Gastrocnemius medialis (tissue), 4 donors: ENCODE results near the gene TMA7. TPM values are rescaled to one million over a fixed set of nuclear protein-coding genes. Genes with fewer than 3 reads are reported as not detected.

Source experiments
- ATAC-seq, 2 donors: fragments of 150-250 bp; one replicate each; pipeline ENCODE4 v1.9.1; 2016
- DNase-seq, 2 donors: peaks; one replicate each; pipeline ENCODE4 v3.0.0-alpha.2; 2019
- H3K27ac ChIP-seq, 4 donors: fragments of 200-600 bp; sonication (generic); 1 replicate in 1 of 4; 2 replicates in 3 of 4; pipeline ENCODE4 v1.5.1; 2016 to 2018; ENCODE audit warnings: mild to moderate bottlenecking in 2 of 4, moderate library complexity in 1 of 4
- H3K27me3 ChIP-seq, 3 donors: fragments of 200-600 bp; sonication (generic) in 2 of 3; 1 replicate in 1 of 3; 2 replicates in 2 of 3; pipeline versions ENCODE4 v1.5.1 to v1.6.0; 2016 to 2019; ENCODE audit warnings: mild to moderate bottlenecking in 1 of 3, moderate library complexity in 1 of 3
- H3K36me3 ChIP-seq, 2 donors: fragments of 200-600 bp; sonication (generic) in 1 of 2; one replicate each; pipeline ENCODE4 v1.5.1; 2017 to 2018
- H3K4me1 ChIP-seq, 2 donors: fragments of 200-600 bp; sonication (generic) in 1 of 2; one replicate each; pipeline ENCODE4 v1.5.1; 2016 to 2017; ENCODE audit warnings: mild to moderate bottlenecking in 2 of 2
- H3K4me3 ChIP-seq, 4 donors: fragments of 200-600 bp; sonication (generic) in 3 of 4; 1 replicate in 1 of 4; 2 replicates in 3 of 4; pipeline ENCODE4 v1.5.1; 2016 to 2019; ENCODE audit warnings: mild to moderate bottlenecking in 2 of 4
- H3K9me3 ChIP-seq, 3 donors: fragments of 200-600 bp; sonication (generic) in 2 of 3; 1 replicate in 1 of 3; 2 replicates in 2 of 3; pipeline ENCODE4 v1.5.1; 2016 to 2019
- CTCF ChIP-seq, 5 experiments: fragments of 450-650 bp in 3 of 5; fragments of 200-600 bp in 2 of 5; sonication (generic) in 2 of 5; IDR thresholded peaks in 4 of 5; conservative IDR thresholded peaks in 1 of 5; 1 replicate in 4 of 5; 2 replicates in 1 of 5; pipeline ENCODE4 v1.5.1; 2016 to 2019; ENCODE audit warnings: antibody characterized with exemption in 5 of 5, mild to moderate bottlenecking in 3 of 5, moderate library complexity in 3 of 5
- POLR2A ChIP-seq, 2 donors: fragments of 450-650 bp; IDR thresholded peaks; one replicate each; pipeline ENCODE4 v1.6.1; 2017; ENCODE audit warnings: antibody characterized with exemption in 2 of 2, mild to moderate bottlenecking in 2 of 2, moderate library complexity in 2 of 2
- in situ Hi-C, 4 donors: fragments of 200-750 bp; cut with MboI; loops; one replicate each; pipeline versions ENCODE4 v1.15.0 to v1.8.0; 2017; ENCODE audit warnings: low sequenced_read_pairs in 4 of 4
- intact Hi-C: fragments of 100-400 bp; cut with DNase I; formaldehyde crosslinking; loops from one replicate; pipeline ENCODE4 v1.15.1; 2023; ENCODE audit warnings: low total_unique reads
- total RNA-seq, 4 donors: library from RNA; depleted of rRNA; stranded (reverse); fragments of >200 nt; gene quantifications; one replicate each; pipeline versions ENCODE4 v1.1.0 to v1.2.3, GENCODE V29; 2016

The TMA7 gene
- total RNA-seq, 4 donors from 2014 or later = 202 to 353 (median 294) TPM

- TF ChIP-seq CTCF (IDR thresholded peaks at IDR 0.05 in 4 of 5, conservative IDR thresholded peaks at IDR 0.05 in 1 of 5) (no peak), POLR2A (IDR thresholded peaks at IDR 0.05) (no peak)
- Histone ChIP-seq H3K36me3 (no peaks in the 10 kb centered on the region), H3K27me3 (peaks cover 0 to 3% (median 0%) of the 10 kb centered on the region in 3 donors), H3K4me1 (peaks cover 4 to 5% of the 10 kb centered on the region in 2 donors), H3K27ac (no peak overlapping the region), H3K4me3 (no peak overlapping the region), H3K9me3 (no peaks in the 10 kb centered on the region)
- in situ Hi-C loops (loop anchor here in 2 of 4 donors (10.0 kb wide), 1 partner anchor 159 kb away; no protein-coding TSS in a partner anchor), intact Hi-C loops (no loop called here)
- DNase-seq (peak in 1 of 2 donors; percentile 18), ATAC-seq (no peak)
Measured at GRCh38 chr3:48433472-48434118, 6.5 kb upstream of the TMA7 start.

GRCh38 chr3:48434591-48435222 is 5.3 kb upstream of the TMA7 start:
- Histone ChIP-seq H3K9me3 (no peaks in the 10 kb centered on the region), H3K27ac (no peak overlapping the region), H3K36me3 (no peaks in the 10 kb centered on the region), H3K4me3 (no peak overlapping the region), H3K4me1 (peaks cover 9 to 12% of the 10 kb centered on the region in 2 donors), H3K27me3 (no peaks in the 10 kb centered on the region)
- TF ChIP-seq POLR2A (IDR thresholded peaks at IDR 0.05) (no peak), CTCF (IDR thresholded peaks at IDR 0.05 in 4 of 5, conservative IDR thresholded peaks at IDR 0.05 in 1 of 5) (no peak)
- in situ Hi-C loops (loop anchor here (5.0 to 10.0 kb wide), 4 partner anchors 32 to 162 kb away; no protein-coding TSS in a partner anchor), intact Hi-C loops (loop anchor here (5.0 kb wide), 1 partner anchor 202 kb away; no protein-coding TSS in a partner anchor)
- no peak for DNase-seq
- ATAC-seq = no peak

GRCh38 chr3:48435223-48435595 is 4.8 kb upstream of the TMA7 start:
- H3K4me3 ChIP-seq = no peak overlapping the region
- no peak for DNase-seq
- TF ChIP-seq CTCF (IDR thresholded peaks at IDR 0.05 in 4 of 5, conservative IDR thresholded peaks at IDR 0.05 in 1 of 5) (no peak), POLR2A (IDR thresholded peaks at IDR 0.05) (no peak)
- in situ Hi-C loops (loop anchor here (5.0 to 10.0 kb wide), 4 partner anchors 33 to 163 kb away; no protein-coding TSS in a partner anchor), intact Hi-C loops (loop anchor here (5.0 kb wide), 1 partner anchor 203 kb away; no protein-coding TSS in a partner anchor)
- H3K27me3 ChIP-seq = no peaks in the 10 kb centered on the region
- no peak overlapping the region for H3K27ac ChIP-seq
- no peaks in the 10 kb centered on the region for H3K36me3 ChIP-seq
- H3K9me3 ChIP-seq = no peaks in the 10 kb centered on the region
- ATAC-seq = no peak
- H3K4me1 ChIP-seq = peaks cover 7 to 8% of the 10 kb centered on the region in 2 donors

- in situ Hi-C loops (loop anchor here (5.0 to 10.0 kb wide), 4 partner anchors 34 to 164 kb away; no protein-coding TSS in a partner anchor), intact Hi-C loops (loop anchor here (1.0 to 5.0 kb wide), 3 partner anchors 35 to 204 kb away; no protein-coding TSS in a partner anchor)
- Histone ChIP-seq H3K4me3 (no peak overlapping the region), H3K27me3 (no peaks in the 10 kb centered on the region), H3K27ac (no peak overlapping the region), H3K36me3 (no peaks in the 10 kb centered on the region), H3K4me1 (peaks cover 9 to 11% of the 10 kb centered on the region in 2 donors), H3K9me3 (no peaks in the 10 kb centered on the region)
- peak; percentile 97 to 98 (median 98) for TF ChIP-seq CTCF (IDR thresholded peaks at IDR 0.05 in 4 of 5, conservative IDR thresholded peaks at IDR 0.05 in 1 of 5)
- no peak for TF ChIP-seq POLR2A (IDR thresholded peaks at IDR 0.05)
- ATAC-seq (peak; percentile 54 to 55), DNase-seq (peak; percentile 74 to 79)
Measured at GRCh38 chr3:48435774-48436476, 4.1 kb upstream of the TMA7 start.
